NOMO-1 treated with dmso at 0.1 percent for 144 hours (cell line): ENCODE data around the gene CR1.
"Not testable (repeated sequence)": the region's sequence is repeated elsewhere in the genome, so short reads cannot be mapped to it uniquely, and the experiment has no call there.

Experiments
- DNase-seq: peaks from one replicate; lab custom pipeline; 2025; ENCODE audit not compliant: unreplicated experiment; lab: John Stamatoyannopoulos, UW

The CR1 gene

GRCh38 chr1:207670997-207671396 lies 175.0 kb downstream of the CR1 start:
- DNase-seq: no peak

- no peak for DNase-seq
These were observed 176.7 kb downstream of the CR1 start for GRCh38 chr1:207672522-207673130.

- no peak for DNase-seq
These were observed 177.4 kb downstream of the CR1 start for GRCh38 chr1:207673399-207673798.

GRCh38 chr1:207676153-207676552 lies 180.2 kb downstream of the CR1 start:
- DNase-seq: no peak

GRCh38 chr1:207680590-207681388 lies 184.8 kb downstream of the CR1 start:
- DNase-seq: not testable (repeated sequence)

GRCh38 chr1:207682872-207683434 lies 187.0 kb downstream of the CR1 start:
- DNase-seq: not testable (repeated sequence)

- DNase-seq: not testable (repeated sequence)
These were observed 194.6 kb downstream of the CR1 start for GRCh38 chr1:207690551-207690950.

GRCh38 chr1:207691010-207691409 lies 195.1 kb downstream of the CR1 start:
- no peak for DNase-seq
